Duodenal mucosa (tissue), 2 donors: ENCODE results near the gene APP.

Experiments used
- H3K27ac ChIP-seq: one replicate; pipeline ENCODE4 v1.7.0; 2013; ENCODE audit warnings: low read depth, low read length
- H3K27me3 ChIP-seq, 2 donors: one replicate each; pipeline ENCODE4 v1.7.0; 2013; ENCODE audit warnings: low read length in 2 of 2, control low read depth in 1 of 2; ENCODE audit not compliant: insufficient read depth in 2 of 2, control insufficient read depth in 1 of 2
- H3K36me3 ChIP-seq, 2 donors: one replicate each; pipeline ENCODE4 v1.7.0; 2013; ENCODE audit warnings: low read length in 2 of 2, control low read depth in 1 of 2; ENCODE audit not compliant: insufficient read depth in 2 of 2, control insufficient read depth in 1 of 2
- H3K4me1 ChIP-seq, 2 donors: one replicate each; pipeline ENCODE4 v1.7.0; 2013; ENCODE audit warnings: low read length in 2 of 2, control low read depth in 1 of 2; ENCODE audit not compliant: insufficient read depth in 2 of 2, control insufficient read depth in 1 of 2
- H3K4me3 ChIP-seq, 2 donors: one replicate each; pipeline ENCODE4 v1.7.0; 2013; ENCODE audit warnings: low read length in 2 of 2, low read depth in 1 of 2
- H3K9ac ChIP-seq, 2 donors: one replicate each; pipeline ENCODE4 v1.7.0; 2013; ENCODE audit warnings: low read length in 2 of 2, low read depth in 1 of 2
- H3K9me3 ChIP-seq, 2 donors: one replicate each; pipeline ENCODE4 v1.7.0; 2013; ENCODE audit warnings: low read length in 2 of 2, control low read depth in 1 of 2; ENCODE audit not compliant: control insufficient read depth in 1 of 2

The APP gene

GRCh38 chr21:25963181-25963580 lies 207.4 kb downstream of the APP start:
- no peaks in the 10 kb centered on the region for H3K9me3 ChIP-seq
- H3K9ac ChIP-seq = no peak overlapping the region
- peaks cover 0 to 16% of the 10 kb centered on the region in 2 donors for H3K4me1 ChIP-seq
- H3K27me3 ChIP-seq = no peaks in the 10 kb centered on the region
- no peak overlapping the region for H3K4me3 ChIP-seq
- no peak overlapping the region for H3K27ac ChIP-seq
- peaks cover 0 to 9% of the 10 kb centered on the region in 2 donors for H3K36me3 ChIP-seq

GRCh38 chr21:25961042-25961441 lies 209.5 kb downstream of the APP start:
- H3K4me3 ChIP-seq = no peak overlapping the region
- no peaks in the 10 kb centered on the region for H3K9me3 ChIP-seq
- peaks cover 0 to 16% of the 10 kb centered on the region in 2 donors for H3K4me1 ChIP-seq
- H3K9ac ChIP-seq = no peak overlapping the region
- H3K27ac ChIP-seq = no peak overlapping the region
- H3K36me3 ChIP-seq = peaks cover 0 to 9% of the 10 kb centered on the region in 2 donors
- no peaks in the 10 kb centered on the region for H3K27me3 ChIP-seq

- Histone ChIP-seq H3K9ac (no peak overlapping the region), H3K9me3 (no peaks in the 10 kb centered on the region), H3K27ac (no peak overlapping the region), H3K4me1 (peaks cover 0 to 16% of the 10 kb centered on the region in 2 donors), H3K4me3 (no peak overlapping the region), H3K27me3 (no peaks in the 10 kb centered on the region), H3K36me3 (peaks cover 0 to 14% of the 10 kb centered on the region in 2 donors)
Measured at GRCh38 chr21:25960402-25960801, 210.2 kb downstream of the APP start.

GRCh38 chr21:25959799-25960198 lies 210.8 kb downstream of the APP start:
- H3K36me3 ChIP-seq = peaks cover 0 to 16% of the 10 kb centered on the region in 2 donors
- H3K9ac ChIP-seq = no peak overlapping the region
- H3K4me1 ChIP-seq = peaks cover 0 to 16% of the 10 kb centered on the region in 2 donors
- no peaks in the 10 kb centered on the region for H3K27me3 ChIP-seq
- H3K4me3 ChIP-seq = no peak overlapping the region
- no peaks in the 10 kb centered on the region for H3K9me3 ChIP-seq
- H3K27ac ChIP-seq = no peak overlapping the region

GRCh38 chr21:25956993-25957714 lies 213.4 kb downstream of the APP start:
- Histone ChIP-seq H3K4me3 (no peak overlapping the region), H3K9me3 (no peaks in the 10 kb centered on the region), H3K27me3 (no peaks in the 10 kb centered on the region), H3K27ac (no peak overlapping the region), H3K4me1 (peaks cover 0 to 4% of the 10 kb centered on the region in 2 donors), H3K9ac (no peak overlapping the region), H3K36me3 (peaks cover 7 to 22% of the 10 kb centered on the region in 2 donors)

- Histone ChIP-seq H3K27ac (no peak overlapping the region), H3K9me3 (no peaks in the 10 kb centered on the region), H3K36me3 (peaks cover 7 to 27% of the 10 kb centered on the region in 2 donors), H3K4me1 (peaks cover 0 to 4% of the 10 kb centered on the region in 2 donors), H3K27me3 (no peaks in the 10 kb centered on the region), H3K9ac (no peak overlapping the region), H3K4me3 (no peak overlapping the region)
Measured at GRCh38 chr21:25955646-25956045, 214.9 kb downstream of the APP start.

- Histone ChIP-seq H3K4me1 (peaks cover 0 to 10% of the 10 kb centered on the region in 2 donors), H3K27ac (no peak overlapping the region), H3K4me3 (no peak overlapping the region), H3K36me3 (peaks cover 7 to 24% of the 10 kb centered on the region in 2 donors), H3K9ac (no peak overlapping the region), H3K27me3 (no peaks in the 10 kb centered on the region), H3K9me3 (no peaks in the 10 kb centered on the region)
Measured at GRCh38 chr21:25953659-25954058, 216.9 kb downstream of the APP start.

- no peaks in the 10 kb centered on the region for H3K9me3 ChIP-seq
- H3K36me3 ChIP-seq = peaks cover 7 to 21% of the 10 kb centered on the region in 2 donors
- H3K27me3 ChIP-seq = no peaks in the 10 kb centered on the region
- no peak overlapping the region for H3K4me3 ChIP-seq
- no peak overlapping the region for H3K9ac ChIP-seq
- H3K27ac ChIP-seq = no peak overlapping the region
- peaks cover 0 to 10% of the 10 kb centered on the region in 2 donors for H3K4me1 ChIP-seq
Measured at GRCh38 chr21:25953196-25953595, 217.4 kb downstream of the APP start.

GRCh38 chr21:25952306-25952705 lies 218.3 kb downstream of the APP start:
- Histone ChIP-seq H3K9ac (no peak overlapping the region), H3K27ac (no peak overlapping the region), H3K27me3 (no peaks in the 10 kb centered on the region), H3K9me3 (no peaks in the 10 kb centered on the region), H3K4me3 (no peak overlapping the region), H3K4me1 (peaks cover 0 to 10% of the 10 kb centered on the region in 2 donors), H3K36me3 (peaks cover 7 to 21% of the 10 kb centered on the region in 2 donors)

- no peak overlapping the region for H3K27ac ChIP-seq
- H3K9ac ChIP-seq = no peak overlapping the region
- H3K4me3 ChIP-seq = no peak overlapping the region
- peaks cover 10 to 18% of the 10 kb centered on the region in 2 donors for H3K36me3 ChIP-seq
- no peaks in the 10 kb centered on the region for H3K27me3 ChIP-seq
- H3K4me1 ChIP-seq = peaks cover 0 to 10% of the 10 kb centered on the region in 2 donors
- H3K9me3 ChIP-seq = peaks cover 0 to 7% of the 10 kb centered on the region in 2 donors
Measured at GRCh38 chr21:25949701-25950100, 220.9 kb downstream of the APP start.
